GM12865 (cell line): ENCODE results near the gene NRAP.

ENCODE experiments used
- DNase-seq: peaks from one replicate; pipeline ENCODE4 v3.0.0; 2010; ENCODE audit warnings: low read depth
- H3K4me3 ChIP-seq: 2 replicates; pipeline ENCODE4 v1.5.1; 2011; ENCODE audit warnings: mild to moderate bottlenecking, low read depth, low read length, control low read depth
- TF ChIP-seq, protein P1 (sequence below): IDR thresholded peaks from 2 replicates; pipeline ENCODE4 v1.5.1; 2011; ENCODE audit warnings: low read length, control low read depth, low read depth, inconsistent platforms; ENCODE audit not compliant: insufficient read depth; ENCODE audit errors: missing control alignments

The NRAP gene

DNA sequence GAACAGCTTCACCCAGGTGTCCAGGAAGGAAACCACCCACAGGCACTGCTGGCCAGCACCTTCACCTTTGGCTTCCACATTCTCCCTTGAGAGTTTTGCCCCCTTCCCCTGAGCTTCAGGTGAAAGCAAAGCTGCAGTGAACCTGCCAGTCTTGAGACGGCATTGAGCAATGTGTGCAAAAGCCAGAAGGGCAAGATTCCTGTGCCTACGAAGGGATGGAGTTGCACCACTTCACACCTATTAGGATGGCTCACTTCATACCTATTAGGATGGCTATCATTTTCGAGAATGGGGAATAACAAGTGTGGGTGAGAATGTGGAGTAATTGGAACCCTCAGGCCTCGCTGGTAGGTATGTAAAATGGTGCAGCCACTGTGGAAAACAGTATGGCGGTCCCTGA lies 103.8 kb downstream of the NRAP start:
- DNase-seq, result no peak
- no peak overlapping the region for H3K4me3 ChIP-seq
- TF ChIP-seq, protein P1, sequence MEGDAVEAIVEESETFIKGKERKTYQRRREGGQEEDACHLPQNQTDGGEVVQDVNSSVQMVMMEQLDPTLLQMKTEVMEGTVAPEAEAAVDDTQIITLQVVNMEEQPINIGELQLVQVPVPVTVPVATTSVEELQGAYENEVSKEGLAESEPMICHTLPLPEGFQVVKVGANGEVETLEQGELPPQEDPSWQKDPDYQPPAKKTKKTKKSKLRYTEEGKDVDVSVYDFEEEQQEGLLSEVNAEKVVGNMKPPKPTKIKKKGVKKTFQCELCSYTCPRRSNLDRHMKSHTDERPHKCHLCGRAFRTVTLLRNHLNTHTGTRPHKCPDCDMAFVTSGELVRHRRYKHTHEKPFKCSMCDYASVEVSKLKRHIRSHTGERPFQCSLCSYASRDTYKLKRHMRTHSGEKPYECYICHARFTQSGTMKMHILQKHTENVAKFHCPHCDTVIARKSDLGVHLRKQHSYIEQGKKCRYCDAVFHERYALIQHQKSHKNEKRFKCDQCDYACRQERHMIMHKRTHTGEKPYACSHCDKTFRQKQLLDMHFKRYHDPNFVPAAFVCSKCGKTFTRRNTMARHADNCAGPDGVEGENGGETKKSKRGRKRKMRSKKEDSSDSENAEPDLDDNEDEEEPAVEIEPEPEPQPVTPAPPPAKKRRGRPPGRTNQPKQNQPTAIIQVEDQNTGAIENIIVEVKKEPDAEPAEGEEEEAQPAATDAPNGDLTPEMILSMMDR, result no peak

DNA sequence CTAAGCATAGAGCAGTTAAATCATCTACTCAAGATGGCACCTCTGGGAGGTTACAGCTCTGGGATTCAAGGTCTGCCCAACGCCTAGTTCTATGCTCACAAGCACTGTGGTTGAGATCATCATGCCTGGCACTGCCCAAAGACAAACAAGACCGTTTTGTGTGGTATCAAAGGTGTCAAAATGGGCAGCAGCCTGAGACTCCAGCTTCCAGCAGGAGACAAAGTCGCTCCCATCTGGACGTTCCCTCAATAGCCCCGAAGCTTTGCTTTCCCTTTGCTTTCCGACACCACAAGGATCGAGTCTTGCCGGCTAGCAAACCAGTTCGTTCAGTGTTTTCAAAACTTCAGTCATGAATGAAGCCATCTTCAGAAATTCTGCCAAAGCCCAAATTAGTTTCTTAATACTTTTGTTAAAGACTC lies 105.9 kb downstream of the NRAP start:
- DNase-seq, result no peak
- TF ChIP-seq, protein P1, result no peak
- H3K4me3 ChIP-seq, result no peak overlapping the region

DNA sequence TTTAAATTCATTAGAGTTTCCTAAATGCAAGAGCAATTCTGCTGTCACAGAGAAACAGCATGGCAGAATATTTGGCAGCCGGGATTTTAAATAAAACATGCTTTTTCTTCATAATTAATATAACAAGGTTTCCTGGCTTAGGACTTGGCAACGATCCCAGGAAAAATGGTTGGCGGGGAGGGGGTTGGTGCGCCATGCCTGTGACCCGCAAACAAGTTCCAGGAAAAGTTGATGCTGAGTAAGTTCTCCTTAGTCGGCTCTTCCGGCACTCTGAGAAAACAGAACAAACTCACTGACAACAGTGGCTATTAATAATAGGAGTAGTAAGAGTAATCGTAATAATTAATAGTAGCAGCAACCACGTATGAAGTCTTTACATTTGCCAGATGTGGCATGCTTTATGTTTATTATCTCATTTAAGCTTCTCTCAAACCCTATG lies 106.4 kb downstream of the NRAP start:
- no peak overlapping the region for H3K4me3 ChIP-seq
- TF ChIP-seq, protein P1, result no peak
- DNase-seq, result no peak

DNA sequence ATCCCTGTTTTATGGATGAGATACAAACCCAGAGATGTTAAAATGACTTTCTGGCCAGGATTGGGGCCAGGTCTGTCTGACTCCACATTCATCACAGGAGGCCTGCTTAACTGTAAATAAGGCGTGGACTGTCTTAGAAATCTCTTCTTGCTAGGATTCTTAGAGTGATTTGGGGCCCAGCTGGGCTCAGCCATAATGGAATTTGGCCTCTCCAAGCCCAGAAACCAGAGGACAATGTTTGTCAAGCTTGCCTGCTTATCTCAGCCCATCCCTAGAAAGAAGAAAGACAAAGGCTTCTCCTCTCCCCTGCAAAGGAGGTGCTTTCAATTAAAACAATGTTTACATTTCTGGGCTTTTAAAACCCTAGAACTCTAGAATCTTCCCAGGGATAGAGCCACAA lies 108.1 kb downstream of the NRAP start:
- H3K4me3 ChIP-seq, result no peak overlapping the region
- TF ChIP-seq, protein P1, result no peak
- DNase-seq, result no peak

DNA sequence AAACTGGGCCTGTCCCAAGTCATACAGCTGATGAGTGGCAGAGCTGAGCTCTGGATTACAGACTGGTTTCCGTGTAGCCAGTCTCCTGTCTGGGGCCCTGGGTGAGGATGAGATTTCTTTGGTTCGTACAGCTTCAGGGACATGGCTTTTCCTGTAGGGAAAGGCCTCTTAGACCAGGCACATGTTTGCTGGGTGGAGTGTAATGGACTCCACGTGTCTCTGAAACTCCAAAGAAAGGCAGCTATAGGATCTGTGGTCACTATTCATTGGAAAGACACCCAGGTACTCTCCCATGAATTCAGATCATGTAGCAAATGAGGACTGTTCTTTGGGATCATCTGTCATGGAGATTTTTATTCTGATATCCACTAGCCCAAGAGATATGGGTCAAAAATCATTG lies 108.6 kb downstream of the NRAP start:
- TF ChIP-seq, protein P1, result no peak
- no peak for DNase-seq
- H3K4me3 ChIP-seq, result no peak overlapping the region

DNA sequence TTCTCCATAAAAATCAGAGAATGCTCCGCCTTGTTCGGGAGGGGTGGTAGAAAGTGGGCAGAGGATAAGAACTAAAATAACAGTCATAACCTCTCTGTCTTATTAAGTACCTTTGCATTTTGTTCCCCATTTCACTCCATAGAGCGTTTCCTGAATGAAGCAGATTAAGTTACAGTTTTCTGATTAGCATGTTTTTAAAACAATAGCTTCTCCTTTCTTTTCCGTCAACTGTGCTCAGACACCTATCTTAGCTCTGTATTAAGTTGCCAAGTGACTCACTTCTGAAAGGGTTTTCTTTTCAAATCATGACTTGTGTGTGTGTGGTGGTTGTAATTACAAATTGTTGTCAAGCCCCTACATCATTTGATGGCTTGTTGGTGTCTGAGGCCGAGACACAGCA lies 109.6 kb downstream of the NRAP start:
- TF ChIP-seq, protein P1, result no peak
- DNase-seq, result no peak
- H3K4me3 ChIP-seq, result no peak overlapping the region

DNA sequence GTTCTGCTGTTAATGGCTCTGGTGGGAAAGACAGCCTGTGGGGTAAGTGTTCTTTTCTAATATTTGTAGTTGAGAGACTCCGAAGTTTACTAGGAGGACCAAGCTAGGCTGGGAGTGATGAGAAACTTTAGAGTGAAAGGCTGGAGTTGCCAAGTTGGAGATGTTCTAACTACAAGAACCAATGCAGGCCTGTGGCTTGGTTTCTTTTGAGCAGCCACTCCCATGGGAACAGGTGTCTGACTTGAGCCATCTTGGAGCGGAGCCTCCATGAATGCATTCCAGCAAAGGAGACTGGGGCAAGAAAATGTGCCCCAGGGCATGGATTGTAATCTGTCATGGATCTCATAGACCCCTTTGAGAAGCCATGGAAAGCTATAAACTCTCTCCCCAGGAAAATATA lies 110.7 kb downstream of the NRAP start:
- no peak for DNase-seq
- TF ChIP-seq, protein P1, result no peak
- no peak overlapping the region for H3K4me3 ChIP-seq
